OCI-M2 (cell line): ENCODE data around the gene MED27.
"Not testable (repeated sequence)": the region's sequence is repeated elsewhere in the genome, so short reads cannot be mapped to it uniquely, and the experiment has no call there.

Source experiments
- DNase-seq: peaks from one replicate; lab custom pipeline; 2025; ENCODE audit not compliant: unreplicated experiment; lab: John Stamatoyannopoulos, UW

MED27 gene

GRCh38 chr9:132077881-132078698 is 1.6 kb downstream of the MED27 start:
- no peak for DNase-seq

GRCh38 chr9:132075853-132076252 is 3.8 kb downstream of the MED27 start:
- no peak for DNase-seq

DNA sequence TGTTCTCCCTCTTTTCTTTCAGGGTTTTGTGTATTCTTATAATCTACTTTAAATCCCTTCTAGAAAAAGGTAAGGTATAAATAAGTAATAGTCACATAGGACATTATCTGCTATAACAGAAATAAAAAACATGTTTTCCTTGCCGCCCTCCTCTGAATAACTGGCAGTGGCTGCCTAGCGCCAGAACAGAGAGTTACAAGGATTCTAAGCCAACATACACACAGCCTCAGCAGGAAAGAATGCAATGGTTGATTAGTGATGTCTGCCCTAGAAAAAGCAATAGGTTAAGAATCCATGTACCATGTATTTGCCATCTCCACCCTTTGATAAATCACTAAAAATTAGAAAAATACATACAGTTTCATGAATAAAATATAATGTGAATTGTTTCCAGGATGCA is 4.9 kb downstream of the MED27 start:
- no peak for DNase-seq

DNA sequence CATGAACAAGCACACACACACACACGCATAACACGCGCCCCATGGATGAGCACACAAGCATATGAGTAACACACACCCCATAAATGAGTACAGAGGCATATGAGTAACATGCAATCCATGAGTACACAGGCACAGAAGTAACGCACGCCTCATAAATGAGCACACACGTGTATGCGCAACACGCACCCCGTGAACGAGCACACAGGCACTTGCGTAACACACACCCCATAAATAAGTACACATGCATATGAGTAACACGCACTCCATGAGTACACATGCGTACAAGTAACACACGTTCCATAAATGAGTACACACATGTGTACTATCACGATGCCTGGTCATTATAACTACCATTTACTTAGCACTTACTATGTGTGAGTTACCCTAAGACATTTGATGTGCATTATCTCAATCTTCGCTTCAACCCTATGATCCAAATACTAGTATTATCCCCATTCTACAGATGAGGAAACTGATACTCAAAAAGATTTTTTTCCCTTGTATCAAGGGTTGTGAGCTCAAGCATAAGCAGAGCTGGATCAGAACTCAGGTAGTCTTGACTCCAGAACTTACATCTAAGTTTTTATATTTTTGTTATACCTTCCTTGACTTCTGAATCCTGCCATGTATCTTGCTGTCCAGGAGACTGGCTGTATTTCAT is 7.7 kb downstream of the MED27 start:
- DNase-seq: no peak

GRCh38 chr9:132069046-132069898 is 10.4 kb downstream of the MED27 start:
- DNase-seq: no peak

DNA sequence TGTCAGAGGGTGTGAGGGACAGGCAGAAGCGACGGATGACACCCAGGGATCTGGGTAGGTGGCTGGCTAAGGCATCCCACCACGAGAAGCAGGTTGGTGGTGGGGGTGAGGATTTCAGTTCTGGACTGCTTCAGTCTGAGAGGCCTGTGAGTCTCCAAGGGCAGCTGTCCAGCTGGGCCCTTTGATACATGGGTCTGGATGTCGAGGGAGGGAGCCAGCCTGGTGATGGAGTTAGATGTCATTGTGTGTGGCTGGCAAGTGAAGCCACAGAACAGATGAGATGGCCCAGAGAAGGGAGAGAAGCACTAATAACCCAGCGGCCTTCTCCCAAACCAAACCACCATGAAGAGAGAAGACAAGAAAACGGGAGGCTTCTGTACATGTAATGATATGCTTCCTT is 11.1 kb downstream of the MED27 start:
- DNase-seq: no peak

- DNase-seq: no peak
These were observed 13.2 kb downstream of the MED27 start for GRCh38 chr9:132066511-132066910.

DNA sequence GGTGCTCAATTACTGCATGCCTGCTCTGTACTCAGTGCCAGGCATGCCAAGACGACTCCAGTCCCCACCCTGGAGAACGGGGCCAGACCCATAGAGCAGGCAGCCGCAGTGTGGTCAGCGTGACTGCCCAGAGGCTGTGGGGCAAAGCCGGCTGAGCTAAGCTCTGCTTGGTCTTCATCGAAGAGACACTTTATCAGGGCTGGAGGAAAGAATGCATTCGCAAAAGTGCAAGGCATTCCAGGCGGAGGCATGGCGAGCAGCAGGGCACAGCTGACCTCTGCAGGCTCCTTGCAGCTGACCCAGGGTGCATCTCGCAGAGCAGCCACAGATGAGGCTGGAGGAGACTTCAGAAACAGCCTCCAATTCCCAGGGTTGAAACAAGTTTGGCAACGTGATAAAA is 13.6 kb downstream of the MED27 start:
- DNase-seq: no peak

GRCh38 chr9:132063281-132063680 is 16.4 kb downstream of the MED27 start:
- DNase-seq: no peak

DNA sequence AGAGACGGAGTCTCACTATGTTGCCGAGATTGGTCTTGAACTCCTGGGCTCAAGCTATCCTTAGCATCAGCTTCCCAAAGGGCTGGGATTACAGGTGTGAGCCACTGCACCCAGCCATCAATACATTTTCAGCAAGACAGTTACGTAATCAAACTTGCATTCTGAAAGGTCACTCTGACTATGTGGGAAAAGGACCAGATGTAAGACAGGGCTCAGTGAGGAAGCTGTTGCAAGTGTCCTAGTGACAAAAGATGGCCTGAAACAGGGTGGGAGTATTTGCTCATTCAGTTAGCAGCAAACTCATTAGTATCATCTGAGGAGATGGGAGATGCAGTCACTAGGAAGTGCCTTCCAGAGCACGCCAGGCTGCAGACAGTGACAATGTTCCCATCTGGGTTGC is 16.9 kb downstream of the MED27 start:
- DNase-seq: no peak

DNA sequence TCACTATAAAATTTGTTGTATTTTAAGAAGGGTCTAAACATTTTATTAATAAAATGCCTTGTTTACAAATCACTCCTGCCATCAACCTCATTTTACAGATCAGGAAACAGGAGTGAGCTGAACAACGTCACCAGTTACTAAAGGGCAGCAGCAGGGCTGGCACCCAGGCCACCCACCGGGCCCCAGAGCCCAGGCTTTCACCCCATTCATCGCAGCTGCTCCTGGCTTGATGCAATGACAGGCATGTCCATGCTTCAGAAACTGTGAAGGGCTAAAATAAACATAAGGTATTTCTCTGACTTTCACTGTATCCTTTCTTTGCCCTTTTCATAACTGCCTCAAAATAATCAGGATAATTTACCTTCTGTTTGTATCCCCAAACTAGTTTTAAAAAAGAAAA is 18.1 kb downstream of the MED27 start:
- DNase-seq: no peak

GRCh38 chr9:132059361-132059760 is 20.3 kb downstream of the MED27 start:
- no peak for DNase-seq

DNA sequence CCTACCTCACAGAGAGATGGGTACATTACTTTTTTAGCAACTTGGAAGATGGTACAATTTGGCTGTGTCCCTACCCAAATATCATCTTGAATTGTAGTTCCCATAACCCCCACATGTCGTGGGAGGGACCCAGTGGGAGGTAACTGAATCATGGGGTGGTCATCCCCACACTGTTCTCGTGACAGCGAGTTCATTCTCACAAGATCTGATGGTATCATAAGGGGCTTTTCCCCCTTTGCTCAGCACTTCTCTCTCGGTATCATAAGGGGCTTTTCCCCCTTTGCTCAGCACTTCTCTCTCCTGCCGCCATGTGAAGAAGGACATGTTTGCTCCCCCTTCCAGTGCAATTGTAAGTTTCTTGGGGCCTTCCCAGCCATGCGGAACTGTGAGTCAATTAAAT is 21.4 kb downstream of the MED27 start:
- not testable (repeated sequence) for DNase-seq

DNA sequence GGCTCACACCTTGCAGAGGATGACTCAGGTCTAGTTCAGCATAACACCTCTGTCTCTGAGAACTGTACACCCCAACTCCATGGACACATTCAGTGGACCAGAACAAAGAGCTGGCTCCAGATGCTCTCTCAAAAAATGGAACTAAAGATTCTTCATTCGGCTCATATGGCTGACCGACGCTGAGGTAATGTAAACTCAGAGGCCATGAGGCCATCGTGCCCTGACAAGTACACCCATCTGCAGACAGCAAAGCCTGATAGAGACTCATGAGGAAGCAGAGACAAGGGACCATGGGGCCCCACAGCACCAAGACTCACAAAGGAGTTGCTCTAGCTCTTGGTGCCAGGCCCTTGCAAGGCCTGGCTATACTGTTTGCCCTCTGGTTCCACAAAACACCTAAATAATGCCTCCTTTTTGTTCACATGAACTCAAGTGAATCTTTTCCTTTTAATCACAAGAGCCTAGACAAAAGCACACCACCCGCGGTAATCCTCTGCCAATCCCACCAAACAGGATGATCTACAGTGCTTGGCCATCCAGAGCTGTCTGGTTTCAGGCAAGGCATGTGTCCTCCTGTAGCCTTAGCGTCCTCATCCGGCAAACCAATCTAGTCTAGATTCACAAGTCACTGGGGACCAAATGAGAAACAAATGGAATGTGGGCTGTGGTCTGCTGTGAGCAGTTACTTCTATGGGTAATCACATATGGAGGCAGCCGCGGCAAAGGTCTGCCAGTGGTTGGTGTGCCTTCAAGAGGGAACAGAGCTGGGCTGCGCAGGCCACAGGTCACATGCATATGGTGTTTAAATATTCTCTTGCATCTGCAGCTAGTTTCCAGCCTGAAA is 22.7 kb downstream of the MED27 start:
- DNase-seq: no peak

GRCh38 chr9:132055756-132056155 is 23.9 kb downstream of the MED27 start:
- DNase-seq: no peak

- no peak for DNase-seq
These were observed 25.6 kb downstream of the MED27 start for GRCh38 chr9:132054024-132054423.

GRCh38 chr9:132049900-132050299 is 29.8 kb downstream of the MED27 start:
- no peak for DNase-seq

- DNase-seq: no peak
These were observed 30.3 kb downstream of the MED27 start for GRCh38 chr9:132049323-132049882.

- DNase-seq: no peak
These were observed 31.5 kb downstream of the MED27 start for GRCh38 chr9:132048201-132048600.

GRCh38 chr9:132046456-132046855 is 33.2 kb downstream of the MED27 start:
- no peak for DNase-seq
